GM18508 (cell line): ENCODE measurements around the gene SEMA4C.

Experiments used
- ATAC-seq: cut with Tn5 transposase; IDR thresholded peaks from one replicate; pipeline ENCODE4 v1.9.1; 2021; ENCODE audit warnings: moderate number of reproducible peaks; ENCODE audit not compliant: insufficient read depth, unreplicated experiment

SEMA4C gene

GRCh38 chr2:96828436-96828835 is 41.4 kb downstream of the SEMA4C start:
- no peak for ATAC-seq

DNA sequence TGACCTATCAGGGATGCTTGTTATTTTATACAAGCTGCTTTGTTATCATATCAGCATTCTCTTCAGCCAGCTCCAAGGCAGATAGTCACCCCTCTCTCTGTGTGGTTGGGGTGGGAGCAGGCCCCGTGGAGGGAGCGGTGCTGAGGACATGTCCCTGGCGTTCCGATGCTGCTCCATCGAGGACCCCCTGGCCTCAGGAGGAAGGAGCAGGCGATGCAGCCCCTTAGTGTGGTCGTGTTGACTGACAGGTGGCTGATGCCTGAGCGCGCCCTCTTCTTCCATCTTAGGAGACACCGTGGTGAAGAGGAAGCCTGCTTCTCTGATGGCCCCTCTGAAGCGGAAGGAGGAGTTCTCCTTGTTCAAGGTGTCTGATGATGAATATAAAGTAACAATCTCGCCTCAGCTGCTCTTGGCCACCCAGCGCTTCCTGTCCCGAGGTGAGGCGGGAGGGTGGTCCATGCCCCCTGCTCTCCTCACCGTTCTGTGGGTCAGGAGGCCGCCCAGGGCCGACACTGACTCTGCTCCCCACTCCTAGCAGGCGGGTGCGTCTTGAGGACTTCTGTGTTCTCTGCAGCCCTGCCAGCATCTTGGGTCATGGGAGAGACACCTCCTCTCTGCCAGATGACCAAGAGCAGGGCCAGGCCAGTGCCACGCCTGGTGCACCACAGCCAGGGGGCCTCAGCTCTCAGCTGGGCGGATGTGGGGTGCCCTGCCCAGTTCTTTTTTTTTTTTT is 43.2 kb downstream of the SEMA4C start:
- no peak for ATAC-seq

DNA sequence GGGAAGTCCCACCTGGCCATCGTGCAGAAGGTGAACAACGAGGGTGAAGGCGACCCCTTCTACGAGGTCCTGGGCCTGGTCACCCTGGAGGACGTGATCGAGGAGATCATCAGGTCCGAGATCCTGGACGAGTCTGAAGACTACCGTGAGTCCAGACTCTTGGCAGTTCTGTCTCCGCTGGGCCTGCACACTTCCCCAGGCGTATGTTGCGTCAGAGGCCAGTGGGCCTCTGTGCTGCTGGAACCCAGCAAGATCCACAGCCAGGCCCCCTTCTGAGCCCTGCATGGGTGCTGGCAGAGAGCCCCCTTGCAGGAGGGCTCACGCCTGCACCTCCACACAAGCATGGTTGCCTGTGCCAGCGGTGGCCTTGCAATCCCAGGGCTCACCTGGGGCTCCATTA is 44.8 kb downstream of the SEMA4C start:
- ATAC-seq = no peak

- no peak for ATAC-seq
These were observed 45.6 kb downstream of the SEMA4C start for GRCh38 chr2:96824079-96824870.

DNA sequence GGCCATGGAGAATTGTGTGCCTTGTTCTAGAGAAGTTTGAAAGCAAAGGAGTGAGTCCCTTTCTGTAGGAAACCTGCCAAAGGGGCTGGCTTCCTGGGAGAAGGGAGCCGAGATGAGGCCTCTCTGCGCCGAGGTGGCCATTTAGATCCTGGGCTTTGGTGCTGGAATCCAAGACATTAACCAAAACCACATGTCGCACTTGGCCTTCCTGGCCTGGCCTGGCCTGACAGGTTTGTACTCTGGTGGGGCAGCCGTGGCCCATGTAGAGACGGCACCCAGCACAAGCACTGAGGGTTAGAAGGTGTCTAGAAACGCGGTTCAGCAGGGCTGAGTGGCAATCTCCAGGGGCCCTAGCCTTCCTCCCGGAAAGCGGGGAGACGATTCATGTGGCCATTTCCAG is 46.7 kb downstream of the SEMA4C start:
- ATAC-seq = no peak

DNA sequence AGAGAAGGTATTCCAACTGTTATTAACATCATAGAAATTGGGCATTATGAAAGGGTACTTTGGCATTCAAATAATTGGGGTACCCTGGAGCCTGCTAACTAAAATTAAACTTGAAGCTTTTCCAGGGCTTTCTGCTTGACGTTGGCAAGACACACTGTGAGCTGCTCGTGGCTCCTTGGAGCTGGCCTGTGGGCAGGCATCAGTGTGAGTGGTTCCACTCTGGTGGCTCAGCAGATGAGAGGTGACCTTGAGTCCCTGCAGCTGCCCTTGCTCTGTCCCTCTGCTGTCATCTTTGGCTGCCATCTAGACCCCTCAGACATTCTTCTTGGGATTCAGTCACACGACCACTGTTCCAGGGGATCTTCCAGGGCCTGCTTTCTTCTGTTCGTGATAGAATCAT is 47.1 kb downstream of the SEMA4C start:
- ATAC-seq = no peak

GRCh38 chr2:96821113-96821675 is 48.7 kb downstream of the SEMA4C start:
- no peak for ATAC-seq

- ATAC-seq = no peak
These were observed 49.9 kb downstream of the SEMA4C start for GRCh38 chr2:96819876-96820511.

DNA sequence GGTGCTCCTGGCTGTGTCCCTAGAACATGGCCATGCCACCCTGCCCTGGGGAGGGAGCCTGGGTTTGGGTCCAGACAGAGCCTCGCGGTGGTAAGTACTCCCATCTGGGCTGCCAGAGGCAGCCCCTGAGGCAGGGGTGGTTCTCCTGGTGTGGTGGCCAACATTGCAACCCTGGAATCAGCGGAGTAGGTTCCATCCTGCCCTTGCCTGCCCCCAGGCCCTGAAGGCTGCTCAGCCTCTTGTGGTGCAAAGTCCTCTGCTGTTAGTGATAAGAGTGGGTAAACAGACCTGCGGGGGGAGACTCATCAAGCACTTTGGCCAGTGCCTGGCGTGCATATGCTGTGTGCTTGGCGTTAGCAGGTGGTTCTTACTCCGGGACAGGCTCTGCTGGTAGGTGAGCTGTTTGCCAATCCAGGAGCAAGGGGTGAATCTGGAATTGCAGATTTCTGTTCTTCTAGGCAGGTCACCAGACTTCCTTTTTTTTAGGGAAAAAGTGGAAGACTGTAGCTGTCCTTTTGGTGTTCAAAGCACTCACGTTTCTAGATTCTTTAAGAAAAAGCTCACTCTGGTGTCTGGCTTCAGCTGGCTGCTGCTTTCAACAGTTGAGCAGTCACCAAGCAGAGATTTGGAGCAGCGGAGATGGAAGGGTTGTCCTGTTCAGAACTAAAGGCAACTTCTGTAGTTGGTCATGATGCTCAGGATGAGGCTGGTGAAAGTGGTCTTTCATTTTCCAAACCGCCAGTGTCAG is 50.6 kb downstream of the SEMA4C start:
- no peak for ATAC-seq

GRCh38 chr2:96817882-96818281 is 52.0 kb downstream of the SEMA4C start:
- no peak for ATAC-seq

- ATAC-seq = peak; percentile 15
These were observed 52.8 kb downstream of the SEMA4C start for GRCh38 chr2:96816836-96817702.

- ATAC-seq = peak; percentile 40
These were observed 53.6 kb downstream of the SEMA4C start, which contains the start of gene CNNM3 for GRCh38 chr2:96816127-96816835. Gene CNNM3, plus strand, starts transcription at chr2:96816268. Its CDS starts 10 bp downstream, at chr2:96816278.

DNA sequence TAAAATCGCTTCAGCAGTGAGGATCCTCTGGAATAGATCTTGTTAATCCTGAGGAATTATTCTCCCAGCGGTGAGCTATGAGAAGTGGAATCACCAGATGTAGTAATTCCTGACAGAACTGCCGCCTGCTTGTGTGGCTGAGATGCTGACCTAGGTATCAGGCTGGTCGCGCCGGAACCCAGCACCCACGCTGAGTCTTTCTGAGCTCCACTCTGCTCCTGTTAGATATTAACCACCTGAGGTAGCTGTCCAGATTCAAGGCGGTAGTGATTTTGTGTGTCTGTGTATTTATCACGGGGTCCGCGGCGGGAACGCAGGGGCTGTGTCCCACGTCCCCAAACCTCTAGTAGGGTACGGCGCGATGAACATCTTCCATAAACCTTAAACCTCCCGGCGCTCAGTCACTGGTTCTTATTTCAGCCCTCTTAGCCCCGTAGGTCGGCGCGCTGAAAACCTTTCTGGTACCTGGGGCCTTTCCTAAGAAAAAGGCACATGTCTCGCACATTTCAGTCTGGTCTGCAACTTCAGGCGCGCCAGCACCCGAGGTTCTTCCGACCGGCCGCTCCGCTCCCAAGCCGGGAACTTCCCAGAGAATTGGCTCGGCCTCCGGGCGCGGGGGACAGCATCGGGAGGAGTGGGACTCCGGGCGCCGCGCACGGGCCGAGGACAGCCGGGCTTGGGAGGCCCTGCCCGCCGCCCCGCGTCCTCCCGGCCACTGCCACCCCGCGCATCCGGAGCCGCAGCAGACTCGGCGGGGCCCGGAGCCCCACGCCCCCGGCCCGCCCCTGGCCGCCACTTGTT is 54.4 kb downstream of the SEMA4C start:
- no peak for ATAC-seq

GRCh38 chr2:96813656-96814055 is 56.2 kb downstream of the SEMA4C start:
- no peak for ATAC-seq

DNA sequence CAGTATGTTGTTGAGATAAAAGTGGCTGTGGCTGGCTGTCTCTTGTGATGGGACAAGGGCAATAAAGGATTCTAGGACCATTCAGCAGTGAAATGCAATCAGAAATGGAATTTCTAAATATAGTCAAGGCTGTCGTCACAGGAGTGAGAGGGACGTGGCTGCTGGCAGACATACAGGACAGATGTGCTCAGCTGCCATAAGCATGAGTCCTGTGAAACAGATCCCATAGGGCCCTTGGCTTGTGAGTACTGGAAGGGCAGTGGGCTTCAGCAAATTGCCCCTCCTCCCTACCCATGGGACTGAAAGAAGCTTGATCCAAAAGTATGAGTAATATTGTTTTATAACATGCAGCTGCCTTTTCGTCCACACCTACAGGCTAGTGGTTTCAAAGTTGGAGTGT is 58.0 kb downstream of the SEMA4C start:
- no peak for ATAC-seq

- no peak for ATAC-seq
These were observed 59.1 kb downstream of the SEMA4C start for GRCh38 chr2:96810783-96811192.

DNA sequence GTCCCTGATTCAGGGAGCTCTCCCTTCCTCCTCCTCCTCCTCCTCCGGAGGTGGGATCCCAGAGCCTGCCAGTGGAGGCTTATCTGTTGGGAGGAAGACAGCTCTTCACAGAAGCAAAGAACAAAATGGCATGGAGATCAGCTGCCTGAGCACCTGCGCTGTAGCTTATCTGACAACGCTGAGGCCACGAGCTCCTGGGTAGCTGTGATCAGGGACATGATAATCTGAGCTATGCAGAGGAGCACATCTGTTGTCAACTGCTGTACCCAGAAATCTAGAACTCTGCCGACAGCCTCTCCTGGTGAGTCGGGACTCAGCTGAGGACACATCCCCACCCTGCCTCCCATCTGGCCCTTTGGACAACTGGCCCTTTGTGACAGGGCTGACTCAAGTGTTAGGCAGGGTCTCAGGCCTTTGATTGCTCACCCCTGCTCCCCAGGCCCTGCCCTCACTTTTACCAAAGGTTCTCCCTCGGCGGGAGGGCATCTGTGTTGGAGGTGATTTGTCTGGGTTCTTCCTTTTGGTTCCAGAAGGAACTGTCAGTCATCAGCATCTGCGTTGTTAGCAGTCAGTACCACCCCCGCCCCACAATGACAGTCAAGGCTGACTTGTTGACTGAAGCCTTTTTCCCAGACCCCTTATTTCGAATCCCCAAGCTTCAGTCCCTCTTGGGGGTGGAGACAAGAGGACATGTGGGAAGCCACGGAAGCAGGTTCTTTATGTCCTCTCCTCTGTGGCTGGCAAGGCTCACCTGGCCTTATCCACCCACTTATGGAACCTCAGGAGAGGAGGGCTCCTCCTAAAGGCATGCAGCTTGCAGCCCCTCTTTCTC is 59.7 kb downstream of the SEMA4C start:
- ATAC-seq = no peak
